Measurements from ENCODE around the gene S100A11. TPM values are rescaled to one million over a fixed set of nuclear protein-coding genes. Genes with fewer than 3 reads are reported as not detected.

S100A11 gene
- total RNA-seq, 1 donor from 2014 or later = 295 TPM

DNA sequence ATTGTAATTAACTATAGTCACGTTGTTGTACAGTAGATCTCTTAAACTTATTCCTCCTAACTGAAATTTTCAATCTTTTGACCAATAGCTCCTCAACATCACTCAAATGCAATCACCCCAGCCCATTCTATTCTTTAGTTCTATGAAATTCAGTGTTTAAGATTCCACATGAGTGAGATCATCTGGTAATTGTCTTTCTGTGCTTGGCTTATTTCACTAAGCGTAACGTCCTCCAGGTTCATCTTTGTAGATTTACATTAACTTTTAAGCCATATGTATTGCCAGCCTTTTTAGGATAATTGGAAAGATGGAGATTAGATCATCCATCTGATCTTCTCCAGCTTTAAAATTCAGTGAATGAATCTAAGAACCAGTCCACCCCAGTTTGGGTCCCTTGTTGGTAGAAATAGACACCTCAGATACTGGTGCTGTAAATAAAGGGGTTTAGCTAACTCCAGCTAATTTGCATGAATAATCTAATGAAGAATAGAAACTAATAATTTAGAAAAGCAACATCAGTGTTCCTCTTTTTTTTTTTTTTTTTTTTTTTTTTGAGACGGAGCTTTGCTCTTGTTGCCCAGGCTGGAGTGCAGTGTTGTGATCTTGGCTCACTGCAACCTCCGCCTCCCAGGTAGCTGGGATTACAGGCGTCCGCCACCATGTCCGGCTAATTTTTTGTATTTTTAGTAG, 50.2 kb downstream of the S100A11 start:
- peaks cover 80% of the 10 kb centered on the region for H3K36me3 Mint-ChIP-seq (ENCODE audit: low read depth)
- no peaks in the 10 kb centered on the region for H3K27me3 Mint-ChIP-seq (ENCODE audit: low read depth)
- peaks cover 77% of the 10 kb centered on the region for H3K4me1 Mint-ChIP-seq (ENCODE audit: low read depth)
- no peak for DNase-seq (ENCODE audit: low spot score)
- no peak overlapping the region for H3K4me3 Mint-ChIP-seq (ENCODE audit: low read depth)
- no peaks in the 10 kb centered on the region for H3K9me3 Mint-ChIP-seq
- H3K27ac Mint-ChIP-seq = no peak overlapping the region
- intact Hi-C loops (cut with micrococcal nuclease) = no loop called here

- peak overlapping the region; percentile 40 for H3K27ac Mint-ChIP-seq
- intact Hi-C loops (cut with micrococcal nuclease) = loop anchor here (1.0 to 2.0 kb wide), 2 partner anchors 8 to 17 kb away; partner anchors contain the start of gene S100A10
Measured at GRCh38 chr1:151985768-151986167, 51.0 kb downstream of the S100A11 start.

GRCh38 chr1:151985270-151985669, 51.5 kb downstream of the S100A11 start:
- peak overlapping the region; percentile 80 for H3K27ac Mint-ChIP-seq
- peak overlapping the region; percentile 27 for H3K4me3 Mint-ChIP-seq (ENCODE audit: low read depth)
- H3K36me3 Mint-ChIP-seq (ENCODE audit: low read depth) = peaks cover 85% of the 10 kb centered on the region
- H3K27me3 Mint-ChIP-seq (ENCODE audit: low read depth) = no peaks in the 10 kb centered on the region
- H3K9me3 Mint-ChIP-seq = no peaks in the 10 kb centered on the region
- no peak for DNase-seq (ENCODE audit: low spot score)
- intact Hi-C loops (cut with micrococcal nuclease) = loop anchor here (1.0 to 2.0 kb wide), 2 partner anchors 8 to 16 kb away; partner anchors contain the start of gene S100A10
- H3K4me1 Mint-ChIP-seq (ENCODE audit: low read depth) = peaks cover 69% of the 10 kb centered on the region

More at GRCh38 chr1:151985768-151986167, 51.0 kb downstream of the S100A11 start:
- no peak for DNase-seq (ENCODE audit: low spot score)
- Mint-ChIP-seq H3K4me3 (ENCODE audit: low read depth) (no peak overlapping the region), H3K4me1 (ENCODE audit: low read depth) (peaks cover 74% of the 10 kb centered on the region), H3K9me3 (no peaks in the 10 kb centered on the region), H3K36me3 (ENCODE audit: low read depth) (peaks cover 82% of the 10 kb centered on the region), H3K27me3 (ENCODE audit: low read depth) (no peaks in the 10 kb centered on the region)

GRCh38 chr1:151984313-151984956, 52.4 kb downstream of the S100A11 start:
- Mint-ChIP-seq H3K27ac (peak overlapping the region; percentile 80), H3K27me3 (ENCODE audit: low read depth) (no peaks in the 10 kb centered on the region), H3K9me3 (no peaks in the 10 kb centered on the region), H3K4me3 (ENCODE audit: low read depth) (peak overlapping the region; percentile 15), H3K4me1 (ENCODE audit: low read depth) (peaks cover 65% of the 10 kb centered on the region), H3K36me3 (ENCODE audit: low read depth) (peaks cover 87% of the 10 kb centered on the region)
- DNase-seq (ENCODE audit: low spot score) = peak; percentile 37
- intact Hi-C loops (cut with micrococcal nuclease) = loop anchor here (2.0 kb wide), 1 partner anchor 16 kb away; no protein-coding TSS in a partner anchor

Other genes starting within 250 kb of the S100A11 start
- gene TDRKH, start 246.5 kb downstream of the S100A11 start, total RNA-seq = 18.2 and 18.4 TPM in 2 replicates
- gene LINGO4, start 231.6 kb downstream of the S100A11 start, total RNA-seq = not detected in 2 replicates
- gene RORC, start 205.2 kb downstream of the S100A11 start, total RNA-seq = 0.94 and 0.99 TPM in 2 replicates
- gene C2CD4D, start 197.2 kb downstream of the S100A11 start, total RNA-seq = 1.3 and 1.6 TPM in 2 replicates
- not detected in 2 replicates for gene THEM5, start 183.3 kb downstream of the S100A11 start, total RNA-seq
- gene THEM4, start 127.5 kb downstream of the S100A11 start, total RNA-seq = 27.2 and 28.0 TPM in 2 replicates
- gene S100A10, start 43.1 kb downstream of the S100A11 start, total RNA-seq = 145 and 160 TPM in 2 replicates
- not detected in 2 replicates for gene TCHHL1, start 52.1 kb upstream of the S100A11 start, total RNA-seq
- 0.02 TPM in 1 of 2 replicates, not detected in the other for gene TCHH, start 78.4 kb upstream of the S100A11 start, total RNA-seq
- not detected in 2 replicates for gene RPTN, start 122.2 kb upstream of the S100A11 start, total RNA-seq
- not detected in 2 replicates for gene HRNR, start 187.2 kb upstream of the S100A11 start, total RNA-seq